ENCODE measurements around the gene CD248.

The CD248 gene

GRCh38 chr11:66289548-66290329 lies 27.1 kb downstream of the CD248 start:
- Mint-ChIP-seq H3K27ac (peak overlapping the region; percentile 89 to 93), H3K36me3 (ENCODE audit: insufficient read depth) (peaks cover 19% of the 10 kb centered on the region), H3K27me3 (peaks cover 16 to 25% of the 10 kb centered on the region in 2 donors), H3K9me3 (no peaks in the 10 kb centered on the region), H3K4me1 (ENCODE audit: low read depth in 2 of 2) (peaks cover 31 to 38% of the 10 kb centered on the region in 2 donors), H3K4me3 (peak overlapping the region; percentile 87 to 89)
- ATAC-seq (replicated peaks): peak; percentile 48
- DNase-seq: peak in 2 of 3 experiments; percentile 66

- Mint-ChIP-seq H3K36me3 (ENCODE audit: insufficient read depth) (peaks cover 27% of the 10 kb centered on the region), H3K4me1 (ENCODE audit: low read depth in 2 of 2) (peaks cover 31 to 40% of the 10 kb centered on the region in 2 donors), H3K4me3 (peak within 1 kb of the TSS; percentile 87 to 89), H3K27ac (peak within 1 kb of the TSS; percentile 89 to 93), H3K9me3 (no peaks in the 10 kb centered on the region), H3K27me3 (peaks cover 16 to 18% of the 10 kb centered on the region in 2 donors)
- DNase-seq: peak; percentile 96 to 98 (median 97)
- ATAC-seq (replicated peaks): peak; percentile 88
Observed at GRCh38 chr11:66288671-66289547, 27.9 kb downstream of the CD248 start, which contains the start of gene YIF1A. TSS of gene YIF1A (minus strand) at chr11:66289143. CDS start at chr11:66288985, 158 bp downstream.

GRCh38 chr11:66287889-66288670 lies 28.8 kb downstream of the CD248 start:
- Mint-ChIP-seq H3K36me3 (ENCODE audit: insufficient read depth) (peaks cover 30% of the 10 kb centered on the region), H3K4me3 (peak overlapping the region; percentile 87 to 89), H3K27ac (peak overlapping the region; percentile 89 to 93), H3K9me3 (no peaks in the 10 kb centered on the region), H3K4me1 (ENCODE audit: low read depth in 2 of 2) (peaks cover 34 to 39% of the 10 kb centered on the region in 2 donors), H3K27me3 (peaks cover 9 to 10% of the 10 kb centered on the region in 2 donors)
- DNase-seq: no peak
- no peak for ATAC-seq (replicated peaks)

GRCh38 chr11:66287211-66287888 lies 29.5 kb downstream of the CD248 start:
- peaks cover 38% of the 10 kb centered on the region for H3K36me3 Mint-ChIP-seq (ENCODE audit: insufficient read depth)
- peaks cover 1 to 3% of the 10 kb centered on the region in 2 donors for H3K27me3 Mint-ChIP-seq
- peak overlapping the region; percentile 87 to 89 for H3K4me3 Mint-ChIP-seq
- no peaks in the 10 kb centered on the region for H3K9me3 Mint-ChIP-seq
- ATAC-seq (replicated peaks) (no peak), DNase-seq (no peak)
- H3K27ac Mint-ChIP-seq: no peak overlapping the region
- peaks cover 36 to 40% of the 10 kb centered on the region in 2 donors for H3K4me1 Mint-ChIP-seq (ENCODE audit: low read depth in 2 of 2)

GRCh38 chr11:66286699-66287098 lies 30.1 kb downstream of the CD248 start:
- Mint-ChIP-seq H3K27ac (no peak overlapping the region), H3K4me3 (peak overlapping the region in 1 of 2 donors; percentile 87), H3K36me3 (ENCODE audit: insufficient read depth) (peaks cover 44% of the 10 kb centered on the region), H3K27me3 (no peaks in the 10 kb centered on the region), H3K9me3 (no peaks in the 10 kb centered on the region), H3K4me1 (ENCODE audit: low read depth in 2 of 2) (peaks cover 39 to 45% of the 10 kb centered on the region in 2 donors)
- DNase-seq (no peak), ATAC-seq (replicated peaks) (no peak)

GRCh38 chr11:66285250-66285947 lies 31.4 kb downstream of the CD248 start:
- no peak for ATAC-seq (replicated peaks)
- Mint-ChIP-seq H3K4me1 (ENCODE audit: low read depth in 2 of 2) (peaks cover 39 to 50% of the 10 kb centered on the region in 2 donors), H3K27ac (peak overlapping the region in 1 of 2 donors; percentile 71)

GRCh38 chr11:66284526-66285078 lies 32.2 kb downstream of the CD248 start:
- DNase-seq: no peak
- Mint-ChIP-seq H3K27me3 (no peaks in the 10 kb centered on the region), H3K4me1 (ENCODE audit: low read depth in 2 of 2) (peaks cover 33 to 44% of the 10 kb centered on the region in 2 donors), H3K36me3 (ENCODE audit: insufficient read depth) (peaks cover 52% of the 10 kb centered on the region), H3K9me3 (no peaks in the 10 kb centered on the region), H3K27ac (peak overlapping the region in 1 of 2 donors; percentile 46), H3K4me3 (no peak overlapping the region)
- no peak for ATAC-seq (replicated peaks)

More at GRCh38 chr11:66285250-66285947, 31.4 kb downstream of the CD248 start:
- DNase-seq: no peak
- Mint-ChIP-seq H3K27me3 (no peaks in the 10 kb centered on the region), H3K36me3 (ENCODE audit: insufficient read depth) (peaks cover 52% of the 10 kb centered on the region), H3K4me3 (no peak overlapping the region), H3K9me3 (no peaks in the 10 kb centered on the region)

GRCh38 chr11:66283461-66284105 lies 33.3 kb downstream of the CD248 start:
- peak overlapping the region in 1 of 2 donors; percentile 51 for H3K4me3 Mint-ChIP-seq
- DNase-seq (no peak), ATAC-seq (replicated peaks) (no peak)
- H3K27me3 Mint-ChIP-seq: no peaks in the 10 kb centered on the region
- H3K27ac Mint-ChIP-seq: peak overlapping the region; percentile 87 to 96
- peaks cover 33 to 44% of the 10 kb centered on the region in 2 donors for H3K4me1 Mint-ChIP-seq (ENCODE audit: low read depth in 2 of 2)
- no peaks in the 10 kb centered on the region for H3K9me3 Mint-ChIP-seq
- peaks cover 53% of the 10 kb centered on the region for H3K36me3 Mint-ChIP-seq (ENCODE audit: insufficient read depth)

- Mint-ChIP-seq H3K4me3 (peak overlapping the region; percentile 55 to 58), H3K9me3 (no peaks in the 10 kb centered on the region), H3K27ac (peak overlapping the region; percentile 87 to 96), H3K4me1 (ENCODE audit: low read depth in 2 of 2) (peaks cover 29 to 37% of the 10 kb centered on the region in 2 donors), H3K36me3 (ENCODE audit: insufficient read depth) (peaks cover 48% of the 10 kb centered on the region), H3K27me3 (no peaks in the 10 kb centered on the region)
- DNase-seq (peak; percentile 97 to 100 (median 99)), ATAC-seq (replicated peaks) (peak; percentile 84)
Observed at GRCh38 chr11:66282468-66283455, 34.1 kb downstream of the CD248 start.

GRCh38 chr11:66281776-66282467 lies 34.9 kb downstream of the CD248 start:
- no peaks in the 10 kb centered on the region for H3K9me3 Mint-ChIP-seq
- H3K4me3 Mint-ChIP-seq: peak overlapping the region; percentile 55 to 58
- H3K27ac Mint-ChIP-seq: peak overlapping the region; percentile 87 to 96
- H3K36me3 Mint-ChIP-seq (ENCODE audit: insufficient read depth): peaks cover 48% of the 10 kb centered on the region
- ATAC-seq (replicated peaks) (no peak), DNase-seq (no peak)
- peaks cover 33 to 40% of the 10 kb centered on the region in 2 donors for H3K4me1 Mint-ChIP-seq (ENCODE audit: low read depth in 2 of 2)
- H3K27me3 Mint-ChIP-seq: no peaks in the 10 kb centered on the region
